Neural cell (in vitro differentiated cells): Measurements from ENCODE around the gene WNK2. TPM values are rescaled to one million over a fixed set of nuclear protein-coding genes. Genes with fewer than 3 reads are reported as not detected.

Source experiments
- H2AFZ ChIP-seq: fragments of 200-600, 300-800 bp; sonication (generic), shearing (Covaris generic); 2 replicates; pipeline ENCODE4 v1.6.0; 2014; ENCODE audit warnings: low read depth, mild to moderate bottlenecking, antibody characterized with exemption, low read length, moderate library complexity
- H3F3A ChIP-seq: fragments of 200-600 bp; shearing (Covaris generic); 2 replicates; pipeline ENCODE4 v1.6.1; 2016; ENCODE audit warnings: mild to moderate bottlenecking, moderate library complexity, mixed read lengths, antibody characterized with exemption, low read length; ENCODE audit not compliant: insufficient read depth, poor library complexity, severe bottlenecking
- H3K27ac ChIP-seq: fragments of 200-600, 300-800 bp; sonication (generic), shearing (Covaris generic); 2 replicates; pipeline ENCODE4 v1.5.1; 2014; ENCODE audit warnings: mild to moderate bottlenecking, low read length, moderate library complexity
- H3K27me3 ChIP-seq: fragments of 300-800, 200-600 bp; sonication (generic), shearing (Covaris generic); 2 replicates; pipeline ENCODE4 v1.6.0; 2014; ENCODE audit warnings: mild to moderate bottlenecking, low read depth, low read length, moderate library complexity; ENCODE audit not compliant: insufficient read depth
- H3K36me3 ChIP-seq: fragments of 300-800, 200-600 bp; sonication (generic), shearing (Covaris generic); 2 replicates; pipeline ENCODE4 v1.5.1; 2014; ENCODE audit warnings: mild to moderate bottlenecking, antibody characterized with exemption, low read length, moderate library complexity; ENCODE audit not compliant: insufficient read depth
- H3K4me2 ChIP-seq: fragments of 300-800, 200-600 bp; sonication (generic), shearing (Covaris generic); 2 replicates; pipeline ENCODE4 v1.6.0; 2014; ENCODE audit warnings: mild to moderate bottlenecking, low read length
- H3K4me3 ChIP-seq: fragments of 300-800, 200-600 bp; sonication (generic), shearing (Covaris generic); 2 replicates; pipeline ENCODE4 v1.5.1; 2014; ENCODE audit warnings: mild to moderate bottlenecking, low read length, moderate library complexity
- H3K79me2 ChIP-seq: fragments of 200-600 bp; shearing (Covaris generic); replicated peaks from 2 replicates; pipeline ENCODE4 v1.6.0; 2014; ENCODE audit warnings: mild to moderate bottlenecking, low read length, moderate library complexity; ENCODE audit not compliant: insufficient read depth
- H3K9ac ChIP-seq: fragments of 300-800, 200-600 bp; sonication (generic), shearing (Covaris generic); 2 replicates; pipeline ENCODE4 v1.6.1; 2016; ENCODE audit warnings: mild to moderate bottlenecking, low read length, mixed read lengths
- H3K9me2 ChIP-seq: fragments of 200-600 bp; shearing (Covaris generic); 2 replicates; pipeline ENCODE4 v1.6.1; 2016; ENCODE audit warnings: mild to moderate bottlenecking, low read length, mixed read lengths; ENCODE audit not compliant: insufficient read depth
- H3K9me3 ChIP-seq: fragments of 200-600, 300-800 bp; sonication (generic), shearing (Covaris generic); 2 replicates; pipeline ENCODE4 v1.6.1; 2016; ENCODE audit warnings: mild to moderate bottlenecking, mixed run types, low read length, moderate library complexity, mixed read lengths
- H4K20me1 ChIP-seq: fragments of 200-600 bp; shearing (Covaris generic); 2 replicates; pipeline ENCODE4 v1.6.1; 2016; ENCODE audit warnings: mild to moderate bottlenecking, mixed run types; ENCODE audit not compliant: insufficient read depth
- CTCF ChIP-seq: fragments of 450-650 bp; IDR thresholded peaks from 2 replicates; pipeline ENCODE4 v1.5.1; 2014; ENCODE audit warnings: antibody characterized with exemption, mild to moderate bottlenecking, moderate library complexity; ENCODE audit not compliant: poor library complexity, severe bottlenecking
- EP300 ChIP-seq: fragments of 450-650 bp; conservative IDR thresholded peaks from 2 replicates; pipeline ENCODE4 v1.6.1; 2014; ENCODE audit warnings: antibody characterized with exemption, mild to moderate bottlenecking, moderate library complexity; ENCODE audit not compliant: poor library complexity, severe bottlenecking
- EZH2 ChIP-seq: fragments of 200-600, 300-800 bp; shearing (Covaris generic), sonication (generic); IDR thresholded peaks from 2 replicates; pipeline ENCODE4 v1.6.1; 2014; ENCODE audit warnings: antibody characterized with exemption, low read length, borderline replicate concordance, mild to moderate bottlenecking; ENCODE audit not compliant: insufficient read depth, poor library complexity, severe bottlenecking
- MXI1 ChIP-seq: fragments of 450-650 bp; conservative IDR thresholded peaks from 2 replicates; pipeline ENCODE4 v1.6.1; 2014; ENCODE audit warnings: antibody characterized with exemption, mild to moderate bottlenecking; ENCODE audit not compliant: poor library complexity, severe bottlenecking
- POLR2AphosphoS5 ChIP-seq: IDR thresholded peaks from 2 replicates; pipeline ENCODE4 v1.6.1; 2012
- RAD21 ChIP-seq: fragments of 450-650 bp; conservative IDR thresholded peaks from 2 replicates; pipeline ENCODE4 v1.6.1; 2014; ENCODE audit warnings: antibody characterized with exemption, mild to moderate bottlenecking, moderate library complexity
- REST ChIP-seq: IDR thresholded peaks from 2 replicates; pipeline ENCODE4 v1.6.1; 2012; ENCODE audit warnings: borderline replicate concordance
- SMC3 ChIP-seq: fragments of 450-650 bp; conservative IDR thresholded peaks from 2 replicates; pipeline ENCODE4 v1.6.1; 2014; ENCODE audit warnings: antibody characterized with exemption, mild to moderate bottlenecking, moderate library complexity; ENCODE audit not compliant: poor library complexity
- TAF1 ChIP-seq: IDR thresholded peaks from 2 replicates; pipeline ENCODE4 v1.6.1; 2012; ENCODE audit warnings: low read depth
- polyA plus RNA-seq: library from polyadenylated mRNA; depleted of rRNA; stranded (reverse); fragments of >200 nt; gene quantifications from 2 replicates; pipeline ENCODE4 v1.2.3, GENCODE V29; 2014

The WNK2 gene
- polyA plus RNA-seq, 1 donor from 2014 or later = 37.1 TPM

GRCh38 chr9:93138171-93138764 lies 45.7 kb upstream of the WNK2 start:
- Histone ChIP-seq H3K79me2 (no peaks in the 10 kb centered on the region), H3K9ac (no peak overlapping the region), H3K4me3 (no peak overlapping the region), H3K27ac (no peak overlapping the region), H3K36me3 (no peaks in the 10 kb centered on the region), H4K20me1 (no peaks in the 10 kb centered on the region), H3F3A (no peaks in the 10 kb centered on the region), H3K27me3 (no peaks in the 10 kb centered on the region), H2AFZ (no peak overlapping the region), H3K9me2 (no peaks in the 10 kb centered on the region), H3K9me3 (no peaks in the 10 kb centered on the region), H3K4me2 (no peak overlapping the region)
- no peak for TF ChIP-seq EZH2
- no peak for TF ChIP-seq MXI1
- TF ChIP-seq EP300 = no peak
- TF ChIP-seq POLR2AphosphoS5 = no peak
- no peak for TF ChIP-seq SMC3
- TF ChIP-seq CTCF = no peak
- TF ChIP-seq RAD21 = no peak
- no peak for TF ChIP-seq TAF1
- TF ChIP-seq REST = no peak

GRCh38 chr9:93139365-93140182 lies 44.4 kb upstream of the WNK2 start:
- H3K4me3 ChIP-seq = no peak overlapping the region
- H4K20me1 ChIP-seq = no peaks in the 10 kb centered on the region
- TF ChIP-seq RAD21 (no peak), EP300 (no peak), REST (no peak), EZH2 (no peak), MXI1 (no peak), POLR2AphosphoS5 (no peak), CTCF (no peak), TAF1 (no peak)

More at GRCh38 chr9:93139365-93140182, 44.4 kb upstream of the WNK2 start:
- Histone ChIP-seq H3K79me2 (no peaks in the 10 kb centered on the region), H3K9ac (no peak overlapping the region), H3F3A (no peaks in the 10 kb centered on the region), H3K4me2 (no peak overlapping the region), H3K27ac (no peak overlapping the region), H3K9me3 (no peaks in the 10 kb centered on the region), H3K27me3 (no peaks in the 10 kb centered on the region), H3K9me2 (no peaks in the 10 kb centered on the region), H3K36me3 (no peaks in the 10 kb centered on the region), H2AFZ (no peak overlapping the region)
